Liver (tissue), 9 donors: Measurements from ENCODE around the gene USP25. TPM values are rescaled to one million over a fixed set of nuclear protein-coding genes. Genes with fewer than 3 reads are reported as not detected.

ENCODE experiments used
- DNase-seq: peaks from one replicate; pipeline ENCODE4 v3.0.0-alpha.2; 2017; ENCODE audit warnings: low spot score
- H3K27ac ChIP-seq, 2 donors: one replicate each; pipeline ENCODE4 v1.7.0; 2013; ENCODE audit warnings: inconsistent platforms in 2 of 2, low read length in 2 of 2, control low read depth in 1 of 2, low read depth in 1 of 2, mild to moderate bottlenecking in 1 of 2
- H3K27me3 ChIP-seq, 4 donors: one replicate each; pipeline versions ENCODE4 v1.6.1 to v1.7.0; 2013; ENCODE audit warnings: low read length in 3 of 4, inconsistent platforms in 1 of 4, mild to moderate bottlenecking in 1 of 4, moderate library complexity in 1 of 4; ENCODE audit not compliant: control insufficient read depth in 4 of 4, insufficient read depth in 4 of 4
- H3K36me3 ChIP-seq, 4 donors: one replicate each; pipeline versions ENCODE4 v1.6.1 to v1.7.0; 2013; ENCODE audit warnings: low read length in 3 of 4, mild to moderate bottlenecking in 3 of 4, low read depth in 1 of 4, moderate library complexity in 1 of 4; ENCODE audit not compliant: control insufficient read depth in 4 of 4, insufficient read depth in 3 of 4
- H3K4me1 ChIP-seq, 4 donors: one replicate each; pipeline versions ENCODE4 v1.6.1 to v1.7.0; 2013; ENCODE audit warnings: low read length in 3 of 4, mild to moderate bottlenecking in 3 of 4, moderate library complexity in 1 of 4; ENCODE audit not compliant: control insufficient read depth in 4 of 4, insufficient read depth in 4 of 4
- H3K4me3 ChIP-seq, 3 donors: one replicate each; pipeline versions ENCODE4 v1.6.1 to v1.7.0; 2013; ENCODE audit warnings: low read length in 3 of 3, control low read depth in 1 of 3, low read depth in 1 of 3, mild to moderate bottlenecking in 1 of 3
- H3K9ac ChIP-seq, 2 donors: one replicate each; pipeline ENCODE4 v1.7.0; 2013; ENCODE audit warnings: low read length in 2 of 2, mild to moderate bottlenecking in 2 of 2, moderate library complexity in 2 of 2, control low read depth in 1 of 2, low read depth in 1 of 2
- H3K9me3 ChIP-seq, 4 donors: one replicate each; pipeline versions ENCODE4 v1.6.1 to v1.7.0; 2013; ENCODE audit warnings: low read length in 3 of 4; ENCODE audit not compliant: control insufficient read depth in 4 of 4
- CTCF ChIP-seq: fragments of 150-350 bp; IDR thresholded peaks from 2 replicates; pipeline ENCODE4 v1.5.1; 2017; ENCODE audit warnings: improper control_type of control experiment, low read depth, low read length; ENCODE audit not compliant: missing input control
- EGR1 ChIP-seq, 2 donors: IDR thresholded peaks; 2 replicates each; pipeline ENCODE4 v1.6.1; 2016 to 2018; ENCODE audit warnings: antibody characterized with exemption in 2 of 2, low read depth in 2 of 2
- FOXA1 ChIP-seq: IDR thresholded peaks from 2 replicates; pipeline ENCODE4 v1.6.1; 2016; ENCODE audit warnings: antibody characterized with exemption
- FOXA2 ChIP-seq: IDR thresholded peaks from 2 replicates; pipeline ENCODE4 v1.6.1; 2016; ENCODE audit warnings: antibody characterized with exemption
- GABPA ChIP-seq, 2 donors: IDR thresholded peaks in 1 of 2; conservative IDR thresholded peaks in 1 of 2; 2 replicates each; pipeline ENCODE4 v1.6.1; 2016; ENCODE audit warnings: antibody characterized with exemption in 2 of 2, mild to moderate bottlenecking in 1 of 2, moderate library complexity in 1 of 2
- HNF4A ChIP-seq, 2 donors: conservative IDR thresholded peaks; 2 replicates each; pipeline ENCODE4 v1.6.1; 2016; ENCODE audit warnings: antibody characterized with exemption in 2 of 2, mild to moderate bottlenecking in 2 of 2
- HNF4G ChIP-seq: IDR thresholded peaks from 2 replicates; pipeline ENCODE4 v1.6.1; 2016; ENCODE audit warnings: antibody characterized with exemption
- JUND ChIP-seq, 2 donors: IDR thresholded peaks; 2 replicates each; pipeline ENCODE4 v1.6.1; 2016; ENCODE audit warnings: antibody characterized with exemption in 2 of 2
- MAX ChIP-seq: IDR thresholded peaks from 2 replicates; pipeline ENCODE4 v1.6.1; 2016; ENCODE audit warnings: antibody characterized with exemption
- NR2F2 ChIP-seq: IDR thresholded peaks from 2 replicates; pipeline ENCODE4 v1.6.1; 2016; ENCODE audit warnings: antibody characterized with exemption
- RAD21 ChIP-seq, 2 donors: IDR thresholded peaks; 2 replicates each; pipeline ENCODE4 v1.6.1; 2016; ENCODE audit warnings: antibody characterized with exemption in 2 of 2, mild to moderate bottlenecking in 2 of 2
- REST ChIP-seq: IDR thresholded peaks from 2 replicates; pipeline ENCODE4 v1.6.1; 2016; ENCODE audit warnings: antibody characterized with exemption, mild to moderate bottlenecking
- RXRA ChIP-seq, 2 donors: IDR thresholded peaks; 2 replicates each; pipeline ENCODE4 v1.6.1; 2017 to 2018; ENCODE audit warnings: antibody characterized with exemption in 2 of 2, mild to moderate bottlenecking in 1 of 2
- SP1 ChIP-seq: IDR thresholded peaks from 2 replicates; pipeline ENCODE4 v1.6.1; 2018; ENCODE audit warnings: antibody characterized with exemption, mild to moderate bottlenecking
- TAF1 ChIP-seq: conservative IDR thresholded peaks from 2 replicates; pipeline ENCODE4 v1.6.1; 2016; ENCODE audit warnings: antibody characterized with exemption, mild to moderate bottlenecking
- YY1 ChIP-seq: IDR thresholded peaks from 2 replicates; pipeline ENCODE4 v1.6.1; 2016; ENCODE audit warnings: antibody characterized with exemption, mild to moderate bottlenecking
- ZBTB33 ChIP-seq: IDR thresholded peaks from 2 replicates; pipeline ENCODE4 v1.6.1; 2016; ENCODE audit warnings: antibody characterized with exemption
- WGBS: extraction: QIAGEN DNeasy Blood & Tissue Kit; methylation state at CpG from one replicate; pipeline ENCODE4 v1.1.7; 2013; 5-methylcytosine and 5-hydroxymethylcytosine counted together
- polyA plus RNA-seq, 2 donors: library from polyadenylated mRNA; stranded (reverse) in 1 of 2; unstranded in 1 of 2; fragments of 200-250 nt in 1 of 2; fragments of >200 nt in 1 of 2; fragmentation: Nextera tagmentation in 1 of 2; extraction: Ambion mirVana in 1 of 2; gene quantifications; one replicate each; pipeline versions ENCODE4 v1.2.1 to v1.2.3, GENCODE V29; 2013 to 2015
- total RNA-seq, 2 donors: library from RNA; depleted of rRNA; stranded (reverse); fragments of >200 nt; gene quantifications; one replicate each; pipeline ENCODE4 v1.2.3, GENCODE V29; 2014
- TF ChIP-seq, protein P1 (sequence below): IDR thresholded peaks from 2 replicates; pipeline ENCODE4 v1.6.1; 2016; ENCODE audit warnings: antibody characterized with exemption
- donor health status: healthy.
- donor health status: healthy.
- donor health status: healthy.
- donor health status: healthy.
- donor health status: healthy.

The USP25 gene
- total and polyA plus RNA-seq, 4 donors, result 6.0 to 26.7 (median 15.3) TPM

DNA sequence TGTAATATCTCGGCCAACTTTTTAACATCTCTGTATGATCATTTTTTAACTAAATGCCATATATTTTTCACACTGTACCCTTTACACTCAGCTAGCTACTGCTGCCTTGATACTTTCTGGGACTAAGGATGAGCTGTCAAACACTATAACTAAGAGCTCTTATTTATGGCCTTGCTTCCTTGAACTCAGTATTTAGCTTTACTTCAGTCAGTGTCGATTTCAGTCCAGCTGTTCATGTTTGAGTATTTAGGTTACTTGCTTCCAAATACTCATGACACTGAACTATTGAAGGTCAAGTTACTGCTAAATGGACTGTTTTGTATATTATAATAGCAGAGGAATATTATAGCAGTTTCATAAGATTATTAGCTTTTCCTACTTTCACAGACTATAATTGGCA, 25.9 kb upstream of the USP25 start:
- WGBS, result 91% methylated on average over 2 of the region's 2 CpGs
- no peak for DNase-seq
- TF ChIP-seq EGR1 (IDR thresholded peaks at IDR 0.05; ENCODE audit: low read depth in 2 of 2) (no peak), HNF4G (no peak), ZBTB33 (no peak), JUND (IDR thresholded peaks at IDR 0.05) (no peak), TAF1 (no peak), FOXA2 (no peak), CTCF (no peak), GABPA (IDR thresholded peaks at IDR 0.05 in 1 of 2, conservative IDR thresholded peaks at IDR 0.05 in 1 of 2) (no peak), RXRA (IDR thresholded peaks at IDR 0.05) (no peak), YY1 (no peak), FOXA1 (no peak), NR2F2 (no peak), SP1 (no peak), HNF4A (conservative IDR thresholded peaks at IDR 0.05) (no peak), REST (no peak)
- TF ChIP-seq, protein P1, sequence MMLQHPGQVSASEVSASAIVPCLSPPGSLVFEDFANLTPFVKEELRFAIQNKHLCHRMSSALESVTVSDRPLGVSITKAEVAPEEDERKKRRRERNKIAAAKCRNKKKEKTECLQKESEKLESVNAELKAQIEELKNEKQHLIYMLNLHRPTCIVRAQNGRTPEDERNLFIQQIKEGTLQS, result no peak
- H3K36me3 ChIP-seq, result no peaks in the 10 kb centered on the region
- H3K4me3 ChIP-seq, result no peak overlapping the region
- H3K9ac ChIP-seq, result no peak overlapping the region
- H3K4me1 ChIP-seq, result no peaks in the 10 kb centered on the region
- no peak overlapping the region for H3K27ac ChIP-seq
- H3K27me3 ChIP-seq, result no peaks in the 10 kb centered on the region
- H3K9me3 ChIP-seq, result peaks cover 0 to 3% (median under 1%) of the 10 kb centered on the region in 4 donors

- H3K36me3 ChIP-seq, result no peaks in the 10 kb centered on the region
- 74% methylated on average over 3 of the region's 3 CpGs for WGBS
- no peak overlapping the region for H3K27ac ChIP-seq
- no peak overlapping the region for H3K9ac ChIP-seq
- no peaks in the 10 kb centered on the region for H3K27me3 ChIP-seq
- no peak overlapping the region for H3K4me3 ChIP-seq
- H3K4me1 ChIP-seq, result no peaks in the 10 kb centered on the region
- TF ChIP-seq ZBTB33, result no peak
- no peak for TF ChIP-seq REST
- TF ChIP-seq MAX, result no peak
- TF ChIP-seq, protein P1, result no peak
- no peak for TF ChIP-seq EGR1 (IDR thresholded peaks at IDR 0.05; ENCODE audit: low read depth in 2 of 2)
- no peak for TF ChIP-seq RXRA (IDR thresholded peaks at IDR 0.05)
- TF ChIP-seq RAD21 (IDR thresholded peaks at IDR 0.05), result no peak
- DNase-seq, result no peak
- peaks cover 0 to 3% (median under 1%) of the 10 kb centered on the region in 4 donors for H3K9me3 ChIP-seq
These were observed 23.1 kb upstream of the USP25 start for GRCh38 chr21:15706696-15707095.
